Panc1 (cell line): ENCODE data around the gene SLC27A3. TPM values are rescaled to one million over a fixed set of nuclear protein-coding genes. Genes with fewer than 3 reads are reported as not detected.

Experiments
- ATAC-seq: fragments of 200-7000 bp; cut with Tn5 transposase; 2 replicates; pipeline ENCODE4 v1.9.1; 2020; ENCODE audit warnings: mild to moderate bottlenecking, moderate library complexity
- BruUV-seq: library from RNA; stranded (reverse); fragments of 400-500 nt; replicated peaks from 2 replicates; lab custom pipeline; 2021; lab: Mats Ljungman, UMichigan
- CTCF ChIA-PET: fragments of 300-600 bp; sonication (Branson Sonifier 250); formaldehyde crosslinking; loops from one replicate; lab custom pipeline; 2022; ENCODE audit warnings: antibody characterized with exemption; lab: Charles Lee
- POLR2A ChIA-PET: fragments of 300-600 bp; sonication (Branson Sonifier 250); formaldehyde crosslinking; loops from one replicate; lab custom pipeline; 2022; ENCODE audit warnings: antibody characterized with exemption; lab: Charles Lee
- DNase-seq: peaks from one replicate; pipeline ENCODE4 v3.0.0-alpha.2; 2010; ENCODE audit warnings: low read depth, low spot score
- H3K27ac ChIP-seq: 2 replicates; pipeline ENCODE4 v1.5.1; 2011; ENCODE audit warnings: mild to moderate bottlenecking, low read length, inconsistent platforms
- H3K27me3 ChIP-seq: fragments of 200-500 bp; sonication (Bioruptor generic); 2 replicates; pipeline ENCODE4 v1.6.0; 2014; ENCODE audit warnings: low read length, inconsistent platforms; ENCODE audit not compliant: control insufficient read depth, insufficient read depth
- H3K36me3 ChIP-seq: fragments of 200-500 bp; sonication (Bioruptor generic); 2 replicates; pipeline ENCODE4 v1.5.1; 2014; ENCODE audit warnings: inconsistent platforms, mild to moderate bottlenecking, low read length, moderate library complexity; ENCODE audit not compliant: control insufficient read depth, insufficient read depth
- H3K4me1 ChIP-seq: 2 replicates; pipeline ENCODE4 v1.5.1; 2011; ENCODE audit warnings: inconsistent platforms, mild to moderate bottlenecking, low read length, moderate library complexity; ENCODE audit not compliant: control insufficient read depth, insufficient read depth
- H3K4me3 ChIP-seq, 2 experiments: 2 replicates each; pipeline ENCODE4 v1.5.1; 2011 to 2012; ENCODE audit warnings: low read depth in 2 of 2, low read length in 2 of 2, mild to moderate bottlenecking in 2 of 2, inconsistent platforms in 1 of 2, moderate library complexity in 1 of 2
- H3K9me3 ChIP-seq: fragments of 200-500 bp; sonication (Bioruptor generic); 2 replicates; pipeline ENCODE4 v1.5.1; 2014; ENCODE audit warnings: low read depth, mild to moderate bottlenecking, inconsistent platforms, low read length, moderate library complexity; ENCODE audit not compliant: control insufficient read depth, insufficient read depth
- CTCF ChIP-seq: fragments of 450-650 bp; IDR thresholded peaks from 2 replicates; pipeline ENCODE4 v1.5.1; 2017; ENCODE audit warnings: mild to moderate bottlenecking
- POLR2AphosphoS5 ChIP-seq: IDR thresholded peaks from 2 replicates; pipeline ENCODE4 v1.6.1; 2012; ENCODE audit warnings: mild to moderate bottlenecking, low read depth, low read length, moderate library complexity
- REST ChIP-seq, 2 experiments: IDR thresholded peaks; 2 replicates each; pipeline ENCODE4 v1.6.1; 2011 to 2012; ENCODE audit warnings: low read depth in 2 of 2, control low read depth in 1 of 2, low read length in 1 of 2, mild to moderate bottlenecking in 1 of 2, moderate library complexity in 1 of 2; ENCODE audit not compliant: insufficient read depth in 1 of 2
- SIN3A ChIP-seq: IDR thresholded peaks from 2 replicates; pipeline ENCODE4 v1.6.1; 2012; ENCODE audit warnings: low read depth, mild to moderate bottlenecking, low read length, moderate library complexity, borderline replicate concordance; ENCODE audit not compliant: insufficient read depth
- TCF7L2 ChIP-seq: IDR thresholded peaks from 2 replicates; pipeline ENCODE4 v1.6.1; 2011; ENCODE audit warnings: mild to moderate bottlenecking, low read depth, low read length, inconsistent platforms
- in situ Hi-C: cut with HindIII; loops from 2 replicates; pipeline ENCODE4 v1.10.0; 2016; ENCODE audit warnings: low sequenced_read_pairs, low pct_unique_long_range_greater_than_20kb
- intact Hi-C: fragments of 100-400 bp; cut with micrococcal nuclease; formaldehyde crosslinking; loops from one replicate; pipeline ENCODE4 v1.10.0; 2022; ENCODE audit not compliant: unreplicated experiment
- total RNA-seq: library from RNA; stranded (reverse); gene quantifications from one replicate; pipeline ENCODE4 v1.2.1, GENCODE V29; 2021; ENCODE audit not compliant: unreplicated experiment

Gene SLC27A3
- total RNA-seq, 1 experiment from 2014 or later, result 8.0 TPM

- no peak for DNase-seq
- no peaks in the 10 kb centered on the region for H3K27me3 ChIP-seq
- H3K4me3 ChIP-seq, result no peak overlapping the region
- TF ChIP-seq REST (IDR thresholded peaks at IDR 0.05; ENCODE audit: insufficient read depth in 1 of 2, low read depth in 2 of 2, low read length in 1 of 2), result no peak
- no peak for TF ChIP-seq CTCF
- no peak for TF ChIP-seq TCF7L2
- no peak for TF ChIP-seq SIN3A
- TF ChIP-seq POLR2AphosphoS5, result no peak
- ChIA-PET CTCF (no interaction called here), POLR2A (no interaction called here)
- no peak for ATAC-seq
- BruUV-seq, result no TSS peak
- H3K9me3 ChIP-seq, result no peaks in the 10 kb centered on the region
- H3K27ac ChIP-seq, result no peak overlapping the region
- intact Hi-C loops (no loop called here), in situ Hi-C loops (no loop called here)
- peaks cover 6% of the 10 kb centered on the region; the same call in 1 of the 2 replicates for H3K36me3 ChIP-seq
- H3K4me1 ChIP-seq, result no peaks in the 10 kb centered on the region
Measured at GRCh38 chr1:153804112-153804511, 28.9 kb downstream of the SLC27A3 start.

GRCh38 chr1:153805042-153805745, 30.0 kb downstream of the SLC27A3 start:
- Histone ChIP-seq H3K36me3 (peaks cover 6% of the 10 kb centered on the region; the same call in 1 of the 2 replicates), H3K4me3 (no peak overlapping the region), H3K27me3 (no peaks in the 10 kb centered on the region), H3K4me1 (no peaks in the 10 kb centered on the region), H3K27ac (peak overlapping the region; percentile 45; the same call in 1 of the 2 replicates), H3K9me3 (no peaks in the 10 kb centered on the region)
- ChIA-PET CTCF (no interaction called here), POLR2A (no interaction called here)
- TF ChIP-seq REST (IDR thresholded peaks at IDR 0.05; ENCODE audit: insufficient read depth in 1 of 2, low read depth in 2 of 2, low read length in 1 of 2) (no peak), CTCF (no peak), TCF7L2 (no peak), SIN3A (no peak), POLR2AphosphoS5 (no peak)
- ATAC-seq (no peak), DNase-seq (peak; percentile 81)
- no TSS peak for BruUV-seq
- in situ Hi-C loops (no loop called here), intact Hi-C loops (no loop called here)
